ENCODE data around the gene C5orf47.

The C5orf47 gene, protein sequence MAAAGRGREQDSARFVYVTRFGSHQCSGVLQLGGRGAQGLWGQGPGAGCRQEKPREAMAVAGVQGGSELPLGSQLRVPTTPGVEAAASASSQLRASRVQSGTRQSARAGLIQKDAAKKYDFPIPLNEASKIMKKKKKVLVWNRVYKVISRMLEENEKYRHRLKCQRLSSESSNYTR

GRCh38 chr5:173988554-173989431 is at the start of gene C5orf47:
C5orf47 (plus strand) TSS chr5:173989170; CDS start chr5:173989264, 94 bp downstream.
- DNase-seq: no peak

GRCh38 chr5:173940269-173940668 is 48.7 kb upstream of the C5orf47 start:
- no peak for DNase-seq

GRCh38 chr5:173941102-173941501 is 47.9 kb upstream of the C5orf47 start:
- no peak for DNase-seq

- no peak for DNase-seq
These were observed 47.1 kb upstream of the C5orf47 start for GRCh38 chr5:173941758-173942401.

DNA sequence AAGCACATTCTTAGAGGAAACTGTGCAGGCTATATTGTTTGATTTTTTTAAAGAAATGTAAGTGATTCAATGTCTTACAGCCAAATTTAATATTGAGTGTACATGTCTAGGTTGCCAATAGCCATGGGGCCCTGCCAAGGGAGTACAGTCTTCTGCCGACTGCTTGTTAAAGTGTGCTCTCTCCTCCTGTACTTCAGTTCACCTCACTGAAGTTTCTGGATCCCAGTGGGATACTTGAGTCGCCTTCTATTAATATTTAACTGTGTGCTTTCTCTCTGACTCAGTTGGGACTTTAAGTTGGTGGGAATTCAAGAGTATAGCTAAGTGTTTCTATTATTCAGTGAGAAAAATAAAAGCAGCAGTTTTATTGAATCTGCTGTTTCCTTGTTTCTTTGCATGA is 44.5 kb upstream of the C5orf47 start:
- DNase-seq: no peak

- no peak for DNase-seq
These were observed 43.8 kb upstream of the C5orf47 start for GRCh38 chr5:173945160-173945559.

GRCh38 chr5:173946323-173946722 is 42.6 kb upstream of the C5orf47 start:
- no peak for DNase-seq

GRCh38 chr5:173950829-173951228 is 38.1 kb upstream of the C5orf47 start:
- DNase-seq: no peak

GRCh38 chr5:173953528-173954090 is 35.4 kb upstream of the C5orf47 start:
- DNase-seq: no peak

GRCh38 chr5:173954671-173955521 is 34.1 kb upstream of the C5orf47 start:
- no peak for DNase-seq

DNA sequence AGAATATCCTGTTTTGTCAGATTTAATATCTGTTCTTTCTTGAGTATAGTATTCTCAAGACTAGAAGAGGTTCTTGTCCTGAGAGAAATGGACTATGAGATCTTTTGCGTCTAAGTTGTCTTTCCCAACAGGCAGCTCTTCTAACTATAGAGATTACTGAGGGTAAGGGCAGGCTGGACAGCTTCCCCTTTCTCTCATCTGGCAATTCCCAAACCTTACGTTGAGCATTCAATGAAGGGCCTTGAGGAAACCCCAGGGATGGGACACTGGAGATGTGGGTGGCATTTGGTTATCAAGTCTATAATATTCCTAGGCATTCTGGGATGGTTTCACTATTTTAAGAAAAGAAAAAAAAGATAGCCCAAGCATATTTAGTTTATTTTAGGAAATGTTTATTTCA is 28.0 kb upstream of the C5orf47 start:
- no peak for DNase-seq

- DNase-seq: no peak
These were observed 27.6 kb upstream of the C5orf47 start for GRCh38 chr5:173961418-173961817.

DNA sequence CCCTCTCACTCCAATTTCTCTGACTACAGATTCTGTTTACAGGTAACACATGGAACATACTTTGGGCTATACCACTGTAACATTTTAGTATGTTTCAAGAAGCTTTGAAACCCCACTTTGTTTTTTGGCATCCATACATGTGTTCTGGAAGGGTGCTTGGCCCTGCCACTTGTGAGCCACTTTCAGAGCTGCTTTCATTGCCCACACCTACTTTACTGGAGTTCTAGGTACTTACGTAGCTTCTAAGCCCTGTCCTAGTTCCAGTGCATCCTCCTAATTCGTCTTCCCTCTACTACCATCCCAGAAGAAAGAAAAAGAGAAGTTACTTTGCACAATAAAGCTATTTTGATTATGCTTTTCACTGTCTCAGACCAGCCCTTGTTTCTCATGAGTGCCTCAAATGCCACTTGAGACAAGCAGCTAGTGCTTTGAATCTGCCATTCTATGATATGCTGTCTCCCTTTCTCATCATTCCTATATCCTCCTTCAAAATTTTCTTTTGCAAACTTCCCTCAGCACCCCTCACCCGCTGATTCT is 26.5 kb upstream of the C5orf47 start:
- no peak for DNase-seq

- DNase-seq: no peak
These were observed 25.7 kb upstream of the C5orf47 start for GRCh38 chr5:173963182-173963838.

DNA sequence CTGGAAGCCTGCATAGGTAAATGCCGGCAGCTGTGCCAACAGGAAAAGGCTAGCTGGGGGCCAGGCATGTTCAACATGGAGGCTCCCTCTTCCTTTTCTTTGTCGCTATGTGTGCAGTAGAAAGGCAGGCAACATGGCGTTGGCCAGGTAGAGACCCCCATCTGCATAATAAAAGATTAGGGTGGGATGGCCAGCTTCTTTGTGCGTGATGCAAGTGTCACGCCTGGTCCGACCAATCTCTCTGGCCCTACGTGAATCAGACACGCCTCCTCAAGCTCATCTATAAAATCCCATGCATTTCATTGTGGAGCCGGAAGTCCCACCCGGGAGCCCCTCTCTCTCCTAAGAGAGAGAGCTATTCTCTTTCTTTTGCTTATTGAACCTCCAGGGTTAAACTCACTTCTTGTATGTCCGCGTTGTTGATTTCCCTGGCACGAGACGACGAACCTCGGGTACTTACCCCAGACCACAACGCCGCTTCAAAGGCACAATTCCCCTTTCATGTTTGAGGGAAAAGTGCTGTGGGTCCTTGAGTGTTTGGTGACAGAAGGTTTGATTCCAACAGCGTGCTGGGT is 25.0 kb upstream of the C5orf47 start:
- DNase-seq: peak; percentile 26

- DNase-seq: no peak
These were observed 24.5 kb upstream of the C5orf47 start for GRCh38 chr5:173964506-173964905.

DNA sequence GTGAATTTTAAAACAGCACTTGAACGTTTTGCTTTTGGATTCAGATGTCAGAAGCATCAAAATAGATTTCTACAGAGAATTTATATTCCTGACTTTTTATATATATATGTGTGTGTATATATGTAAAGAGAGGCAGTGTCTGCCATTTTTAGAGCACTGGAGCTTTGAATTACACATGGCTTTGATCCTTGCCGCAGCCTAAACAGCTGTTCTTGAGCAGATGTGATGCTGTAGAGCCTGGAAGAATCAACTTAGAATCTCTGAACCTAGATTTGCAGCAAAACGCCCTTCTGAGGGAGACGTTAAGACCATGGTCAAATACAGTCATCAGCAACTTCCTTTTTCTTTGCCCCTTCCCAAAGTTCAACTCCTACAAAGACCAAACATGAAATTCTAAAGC is 21.7 kb upstream of the C5orf47 start:
- no peak for DNase-seq

- no peak for DNase-seq
These were observed 20.7 kb upstream of the C5orf47 start for GRCh38 chr5:173968154-173968797.

- DNase-seq: no peak
These were observed 19.6 kb upstream of the C5orf47 start for GRCh38 chr5:173969167-173970049.

Data from activated CD4-positive, alpha-beta T cell treated with anti-CD3 and anti-CD28 coated beads, Interleukin-2, amount 50 U/mL, for 1 hour (primary cell).